ENCODE results near the gene FRMD4B.
A peak's percentile ranks its signal among the peaks of the same experiment; 100 is the strongest.
"Not testable (repeated sequence)": the region's sequence is repeated elsewhere in the genome, so short reads cannot be mapped to it uniquely, and the experiment has no call there.

FRMD4B gene

DNA sequence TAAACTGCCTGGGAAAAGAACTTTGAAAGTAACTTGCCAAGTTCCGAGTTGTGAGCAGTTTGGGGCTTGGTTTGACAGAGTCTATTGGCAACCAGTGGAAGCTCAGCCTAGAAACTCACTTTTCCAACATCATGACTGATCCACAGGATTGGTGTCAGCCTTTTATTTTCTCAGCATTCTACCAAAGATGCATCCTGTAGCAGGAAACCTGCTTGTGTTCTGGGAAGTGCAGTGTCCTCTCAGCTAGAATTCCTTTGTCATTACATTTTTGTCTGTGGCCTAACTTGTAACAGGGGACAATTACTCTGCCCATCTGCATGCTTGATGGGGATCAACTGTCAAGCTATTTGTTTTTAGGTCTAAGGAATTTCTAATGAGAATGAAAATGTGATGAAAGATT is 146.8 kb downstream of the FRMD4B start:
- no peak for DNase-seq

DNA sequence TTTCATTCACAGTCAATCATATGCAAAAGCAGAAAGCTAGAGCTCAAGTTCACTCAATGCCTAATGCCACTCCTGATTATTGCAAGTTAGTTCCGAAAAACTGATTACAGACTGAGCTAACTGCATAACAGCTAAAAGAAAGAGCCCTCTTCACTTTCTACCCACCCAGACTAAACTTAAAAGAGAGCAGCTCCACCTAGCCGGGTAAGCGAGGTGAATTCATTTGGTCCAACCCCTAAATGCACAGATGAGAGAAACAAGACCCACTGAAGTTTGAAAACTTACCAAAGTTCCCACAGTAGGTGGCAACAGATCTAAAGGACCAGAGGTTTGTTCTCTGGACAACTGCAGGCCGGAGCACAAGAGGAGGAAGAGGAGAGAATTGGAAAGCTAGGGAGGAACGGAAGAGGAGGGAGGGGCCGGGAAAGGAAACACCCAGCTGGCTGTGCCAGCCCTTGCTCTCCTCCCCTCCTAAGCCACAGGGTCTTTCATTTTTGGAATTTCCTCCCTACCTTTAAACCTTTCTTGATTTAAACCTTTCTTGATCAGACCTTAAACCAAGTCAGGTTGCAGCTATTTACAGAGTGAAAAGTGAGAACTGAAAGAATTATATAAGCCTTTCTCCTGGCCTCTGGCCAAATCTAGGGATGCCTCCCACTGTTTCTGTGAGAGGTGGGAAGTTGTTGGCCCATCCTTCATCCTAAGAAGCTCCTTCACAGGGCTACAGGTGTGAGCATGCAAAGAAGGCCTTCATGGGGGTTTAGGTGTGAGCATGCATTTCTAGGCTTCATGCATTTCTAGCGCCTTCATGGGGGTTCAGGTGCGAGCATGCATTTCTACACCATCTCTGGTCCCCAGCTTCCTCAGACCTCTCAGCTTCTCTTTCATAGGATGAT is 148.8 kb downstream of the FRMD4B start:
- DNase-seq = no peak

DNA sequence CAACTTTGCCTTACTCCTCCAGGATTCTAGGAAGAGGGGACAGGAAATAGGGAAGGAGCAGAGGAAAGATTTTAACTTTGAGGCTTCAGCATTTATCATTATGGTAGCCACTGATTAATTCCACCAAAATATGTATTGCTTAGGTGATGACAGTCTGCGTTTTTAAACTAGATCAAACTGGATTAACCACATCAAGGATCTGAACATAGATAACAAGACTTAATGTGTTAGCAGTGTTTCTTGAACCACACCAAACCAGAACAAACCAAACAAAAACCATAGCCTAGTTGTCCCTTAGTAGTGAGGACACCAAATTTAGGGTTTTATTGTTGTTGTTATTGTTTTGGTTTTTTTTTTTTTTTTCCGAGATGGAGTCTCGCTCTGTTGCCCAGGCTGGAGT is 150.0 kb downstream of the FRMD4B start:
- DNase-seq = no peak

DNA sequence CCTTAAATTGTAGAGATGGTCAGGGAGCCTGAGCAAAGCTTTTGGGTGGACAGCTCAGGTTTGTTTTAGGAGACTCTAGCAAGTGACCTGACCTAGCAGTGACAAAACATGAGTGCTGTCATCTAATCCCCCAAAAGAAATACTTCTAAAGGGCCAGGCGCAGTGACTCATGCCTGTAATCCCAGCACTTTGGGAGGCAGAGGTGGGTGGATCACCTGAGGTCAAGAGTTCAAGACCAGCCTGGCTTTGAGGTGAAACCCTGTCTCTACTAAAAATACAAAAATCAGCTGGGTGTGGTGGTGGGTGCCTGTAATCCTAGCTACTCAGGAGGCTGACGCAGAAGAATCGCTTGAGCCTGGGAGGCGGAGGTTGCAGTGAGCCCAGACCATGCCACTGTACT is 150.7 kb downstream of the FRMD4B start:
- not testable (repeated sequence) for DNase-seq

DNA sequence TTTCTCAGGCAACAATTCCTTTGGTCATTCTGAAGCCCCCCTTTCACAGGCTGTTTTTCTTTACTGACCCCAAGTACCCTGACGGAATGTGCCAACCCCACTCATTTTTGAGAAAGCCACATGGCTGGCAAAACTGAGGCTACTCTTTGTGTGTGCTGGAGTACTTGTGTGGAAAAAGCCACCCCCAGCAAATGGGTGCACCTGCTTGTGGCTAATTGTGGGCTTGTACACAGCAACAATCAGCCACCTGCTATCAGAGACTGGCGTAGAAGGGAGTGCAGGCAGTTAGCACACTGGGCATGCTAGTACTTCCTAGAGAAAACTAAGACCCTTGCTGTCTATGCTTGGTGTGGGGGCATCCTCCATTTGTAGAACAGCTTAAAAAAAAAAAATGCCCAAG is 153.4 kb downstream of the FRMD4B start:
- no peak for DNase-seq

DNA sequence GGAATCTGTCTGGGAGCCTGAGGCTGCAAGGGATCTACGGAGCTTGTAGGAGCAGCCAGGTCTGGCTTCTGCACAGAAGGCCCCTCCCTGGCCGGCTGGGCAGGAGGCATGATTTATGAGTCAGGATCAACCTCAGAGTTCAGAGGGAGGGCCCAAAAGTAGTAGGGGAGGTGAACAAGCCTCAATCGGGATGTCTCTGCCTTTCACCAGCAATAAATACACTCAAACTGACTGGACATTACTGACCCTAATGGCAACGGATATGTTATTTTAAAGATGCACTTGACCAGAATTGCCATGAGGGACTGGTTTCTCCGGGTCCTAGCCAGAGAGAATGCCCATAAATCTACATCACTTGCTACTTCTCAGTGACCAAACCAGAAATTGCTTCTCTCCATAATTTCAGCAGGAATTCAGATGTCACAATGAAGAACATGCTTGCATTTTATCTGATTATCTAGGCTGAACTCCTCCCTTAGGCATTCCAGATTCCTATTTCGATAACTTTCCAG is 153.9 kb downstream of the FRMD4B start:
- no peak for DNase-seq

DNA sequence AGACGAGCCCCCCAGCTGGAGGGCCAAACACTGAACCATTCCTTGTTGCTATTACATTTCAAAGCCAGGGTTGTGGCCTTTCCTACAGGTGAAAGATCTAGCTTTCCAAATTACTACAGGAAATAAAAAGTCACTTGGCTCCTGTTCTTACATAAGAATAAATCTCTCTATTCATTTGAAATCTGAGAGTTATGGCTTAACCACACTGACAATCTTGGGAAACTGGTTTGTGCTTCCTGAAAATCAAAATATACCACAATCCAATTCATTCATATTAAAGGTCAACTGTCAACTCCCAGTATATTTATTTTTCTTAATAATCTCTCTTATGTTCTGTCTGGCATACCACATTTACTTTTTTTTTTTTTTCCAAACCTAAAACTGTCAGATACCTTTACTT is 159.8 kb downstream of the FRMD4B start:
- no peak for DNase-seq

DNA sequence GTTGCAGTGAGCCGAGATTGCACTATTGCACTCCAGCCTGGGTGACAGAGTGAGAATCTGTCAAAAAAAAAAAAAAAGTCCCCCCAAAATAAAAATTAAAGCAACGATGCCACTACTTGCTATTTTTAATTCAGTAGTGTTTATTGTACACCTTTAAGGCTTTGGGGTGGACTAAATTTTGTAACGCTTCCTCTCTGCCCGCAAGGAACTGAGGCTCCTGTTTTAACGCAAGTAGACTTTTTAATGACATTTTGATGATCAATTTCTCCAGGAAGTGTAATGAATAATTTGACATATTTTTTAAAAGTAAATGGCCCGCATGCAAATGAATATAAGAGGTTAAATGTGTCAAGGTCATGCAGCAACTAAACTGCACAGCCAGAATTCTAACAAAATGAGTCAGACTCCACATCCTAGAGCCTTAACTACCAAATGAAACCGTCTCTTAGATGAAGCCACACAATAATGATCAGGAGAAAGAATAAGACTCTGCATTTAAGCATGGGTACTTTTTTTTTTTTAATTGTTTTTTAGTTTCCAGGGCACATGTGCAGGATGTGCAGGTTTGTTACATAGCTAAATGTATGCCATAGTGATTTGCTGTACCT is 166.7 kb downstream of the FRMD4B start:
- no peak for DNase-seq

DNA sequence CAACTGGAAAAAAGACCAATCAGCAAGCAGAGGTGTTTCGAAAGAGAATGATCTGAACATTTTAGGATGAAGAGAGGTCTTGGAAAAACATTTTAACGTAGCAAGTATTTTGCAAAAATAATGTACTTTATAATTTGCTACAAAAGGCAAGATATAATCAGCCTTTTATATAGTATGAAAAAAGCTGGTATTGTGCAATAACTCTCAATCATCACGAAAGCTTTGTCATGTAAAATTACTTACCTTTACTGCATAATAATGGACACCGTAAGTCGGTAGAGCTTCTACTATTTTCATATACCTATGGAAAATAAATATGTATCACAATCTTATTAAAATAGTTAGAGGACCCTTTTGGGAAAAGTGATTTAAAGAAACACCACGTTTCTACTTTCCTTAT is 167.8 kb downstream of the FRMD4B start:
- no peak for DNase-seq

DNA sequence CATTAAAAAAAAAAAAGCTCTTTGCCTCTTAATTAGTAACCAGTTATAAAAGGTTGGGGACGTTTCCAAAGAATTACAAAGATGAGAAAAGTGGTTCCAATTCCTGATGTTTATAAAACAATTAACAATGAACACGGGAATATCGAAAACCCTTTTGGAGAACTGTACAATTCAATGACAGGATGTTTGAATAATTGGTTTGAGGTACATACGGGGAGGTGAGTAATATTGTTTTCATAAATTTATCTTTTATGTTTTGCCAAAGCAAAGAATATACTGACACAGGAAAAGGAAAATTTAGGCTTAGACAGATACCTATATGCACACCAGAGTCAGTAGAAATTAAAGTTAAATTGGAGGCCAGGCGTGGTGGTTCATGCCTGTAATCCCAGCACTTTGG is 168.9 kb downstream of the FRMD4B start:
- no peak for DNase-seq

DNA sequence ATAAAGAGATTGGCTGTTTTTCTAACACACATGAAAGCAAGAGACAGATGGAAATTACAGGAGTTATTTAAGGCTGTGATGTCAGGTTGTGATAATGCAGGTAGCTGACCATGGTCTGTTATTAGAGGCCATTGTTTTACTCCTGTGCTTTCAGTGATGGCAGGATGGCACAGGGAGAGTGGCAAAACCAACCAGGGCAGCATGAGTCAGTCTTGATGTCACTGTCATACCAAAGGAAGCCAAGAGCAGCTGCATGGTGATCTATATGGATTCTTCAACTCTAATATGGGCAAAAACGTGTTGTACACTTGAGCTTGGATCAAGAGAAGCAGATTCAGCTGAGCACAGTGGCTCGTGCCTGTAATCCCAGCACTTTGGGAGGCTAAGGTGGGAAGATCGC is 171.6 kb downstream of the FRMD4B start:
- DNase-seq = no peak

DNA sequence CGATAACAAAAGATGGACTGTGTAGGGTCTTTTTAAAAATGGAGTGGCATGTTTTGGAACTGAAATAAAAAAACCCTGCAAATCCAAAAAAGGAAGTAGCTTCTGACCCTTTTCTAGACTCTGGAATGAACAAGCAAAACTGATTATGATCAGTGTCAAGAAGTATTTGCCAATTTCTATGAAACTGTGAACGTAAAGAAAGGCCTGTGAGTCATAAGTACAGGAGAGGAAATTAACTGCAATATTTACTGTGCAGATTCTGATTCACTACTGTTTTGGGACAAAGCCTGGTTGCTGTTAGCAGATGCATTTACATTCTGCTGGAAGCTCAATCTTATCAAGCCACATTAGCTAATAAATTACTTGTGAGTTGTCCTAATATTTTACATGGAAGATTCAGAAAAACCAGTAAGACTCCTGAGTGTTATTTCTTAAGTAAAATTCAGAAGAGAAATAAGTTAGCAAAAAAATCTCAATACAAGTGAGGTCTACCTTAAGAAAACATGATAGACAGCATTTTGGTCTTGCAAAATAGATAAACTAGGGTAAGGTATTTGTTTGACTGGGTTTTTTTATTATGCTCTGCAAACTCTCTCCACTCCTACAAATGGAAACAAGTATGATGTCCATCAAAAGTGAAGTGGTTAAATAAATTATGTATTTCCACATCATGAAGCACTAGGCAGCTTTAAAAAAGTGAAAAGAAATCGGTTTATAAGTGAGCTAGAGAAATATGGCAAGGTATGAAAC is 173.3 kb downstream of the FRMD4B start:
- no peak for DNase-seq

DNA sequence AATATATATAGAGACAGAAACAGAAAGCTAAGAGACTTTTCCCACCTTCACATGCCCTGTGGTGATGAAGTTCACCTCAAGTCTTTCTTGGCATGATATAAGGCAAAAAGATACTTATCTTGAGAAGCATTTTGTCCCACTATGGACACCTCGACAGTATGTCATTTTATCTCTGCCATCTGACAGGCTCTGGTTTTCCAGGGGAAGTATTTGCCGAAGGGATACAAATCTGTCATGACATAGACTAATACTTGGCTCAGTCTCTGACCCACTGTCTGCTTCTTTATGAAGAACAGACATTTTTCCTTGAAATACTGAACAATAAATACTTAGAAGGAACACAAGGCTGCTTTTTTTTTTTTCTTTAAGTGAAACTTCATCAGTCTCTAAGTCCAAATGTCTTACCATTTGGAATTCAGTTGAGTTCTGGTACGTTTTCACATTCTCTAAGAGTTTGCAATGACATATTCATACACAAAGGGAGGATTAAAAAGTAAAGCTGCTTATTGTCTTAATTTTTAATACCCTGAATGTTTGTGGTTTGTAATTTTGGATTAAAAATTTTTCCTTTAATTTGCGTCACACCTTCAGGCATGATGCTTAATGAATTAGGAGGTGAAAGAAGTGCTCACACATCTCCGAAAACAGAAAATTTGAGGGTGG is 175.7 kb downstream of the FRMD4B start:
- no peak for DNase-seq

DNA sequence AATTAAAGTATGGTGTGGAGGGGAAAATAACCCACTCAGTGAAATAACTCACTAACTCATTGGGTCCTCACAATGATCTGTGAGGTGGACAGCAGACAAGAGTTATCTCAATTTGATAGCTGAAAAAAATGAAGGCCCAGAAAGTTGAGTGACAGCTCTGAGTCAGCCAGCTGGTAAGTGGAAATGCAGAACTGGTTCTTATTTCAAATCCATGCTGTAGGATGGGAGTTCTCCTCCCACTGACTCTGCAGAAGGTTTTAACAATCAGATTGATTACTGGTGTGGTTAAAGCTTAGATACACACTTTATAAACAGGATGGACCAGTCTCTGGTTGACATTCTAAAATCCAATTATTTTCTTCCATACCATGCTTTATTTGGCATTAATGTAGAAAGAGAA is 176.5 kb downstream of the FRMD4B start:
- no peak for DNase-seq

DNA sequence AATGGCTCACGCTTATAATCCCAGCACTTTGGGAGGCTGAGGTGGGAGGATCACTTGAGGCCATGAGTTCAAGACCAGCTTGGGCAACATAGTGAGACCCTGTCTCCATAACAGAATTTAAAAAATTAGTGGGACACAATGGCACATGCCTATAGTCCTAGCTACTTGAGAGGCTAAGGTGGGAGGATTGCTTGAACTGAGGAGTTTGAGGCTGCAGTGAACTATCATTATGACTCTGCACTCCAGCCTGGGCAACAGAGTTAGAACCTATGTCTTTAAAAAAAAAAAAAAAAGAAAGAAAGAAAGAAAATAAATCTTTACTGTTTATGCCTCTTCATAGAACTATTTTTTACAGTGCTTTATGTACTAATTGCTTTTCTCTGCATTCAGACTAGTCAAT is 178.9 kb downstream of the FRMD4B start:
- no peak for DNase-seq

DNA sequence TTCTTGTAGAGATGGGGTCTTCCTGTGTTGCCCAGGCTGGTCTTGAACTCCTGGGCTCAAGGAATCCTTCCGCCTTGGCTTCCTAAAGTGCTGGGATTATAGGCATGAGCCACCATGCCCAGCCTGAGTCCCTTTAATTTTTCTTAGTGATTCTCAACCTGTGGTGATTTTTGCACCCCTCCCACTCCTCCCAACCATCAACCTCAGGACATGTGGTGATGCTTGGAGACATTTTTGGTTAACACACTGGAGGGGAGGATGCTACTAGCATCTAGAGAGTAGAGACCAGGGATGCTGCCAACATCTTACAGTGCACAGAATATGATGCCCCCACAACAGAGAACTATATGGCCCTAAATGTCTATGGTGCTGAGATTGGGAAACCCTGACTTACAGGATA is 180.5 kb downstream of the FRMD4B start:
- DNase-seq = no peak

DNA sequence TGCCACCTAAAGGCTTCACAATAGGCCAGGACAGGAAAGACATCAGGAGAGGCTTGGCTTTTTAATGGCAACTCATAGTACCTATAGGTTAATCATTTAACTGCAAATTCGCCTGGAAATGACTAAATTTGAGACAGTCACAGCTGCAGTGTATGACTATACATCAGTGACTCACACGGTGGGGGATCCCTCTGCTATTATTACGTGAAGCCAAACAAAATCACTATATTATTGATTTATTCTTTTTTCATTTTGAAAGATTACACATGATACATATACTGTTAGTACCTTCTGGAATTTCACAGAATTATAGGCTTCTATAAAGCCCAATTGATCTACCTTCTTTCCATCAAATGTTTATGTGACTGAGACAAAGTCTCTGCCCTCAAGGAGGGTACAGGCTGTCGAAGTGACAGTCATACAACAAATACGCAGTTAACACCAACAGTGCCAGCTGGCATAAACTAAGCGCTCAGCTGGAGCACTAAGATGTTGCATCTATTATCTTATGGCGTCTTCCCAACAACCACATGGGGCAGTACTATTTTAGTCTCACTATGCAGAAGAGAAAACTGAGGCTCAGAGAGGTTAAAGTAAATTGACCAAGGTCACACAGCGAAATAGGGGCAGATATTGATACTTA is 181.5 kb downstream of the FRMD4B start:
- no peak for DNase-seq

DNA sequence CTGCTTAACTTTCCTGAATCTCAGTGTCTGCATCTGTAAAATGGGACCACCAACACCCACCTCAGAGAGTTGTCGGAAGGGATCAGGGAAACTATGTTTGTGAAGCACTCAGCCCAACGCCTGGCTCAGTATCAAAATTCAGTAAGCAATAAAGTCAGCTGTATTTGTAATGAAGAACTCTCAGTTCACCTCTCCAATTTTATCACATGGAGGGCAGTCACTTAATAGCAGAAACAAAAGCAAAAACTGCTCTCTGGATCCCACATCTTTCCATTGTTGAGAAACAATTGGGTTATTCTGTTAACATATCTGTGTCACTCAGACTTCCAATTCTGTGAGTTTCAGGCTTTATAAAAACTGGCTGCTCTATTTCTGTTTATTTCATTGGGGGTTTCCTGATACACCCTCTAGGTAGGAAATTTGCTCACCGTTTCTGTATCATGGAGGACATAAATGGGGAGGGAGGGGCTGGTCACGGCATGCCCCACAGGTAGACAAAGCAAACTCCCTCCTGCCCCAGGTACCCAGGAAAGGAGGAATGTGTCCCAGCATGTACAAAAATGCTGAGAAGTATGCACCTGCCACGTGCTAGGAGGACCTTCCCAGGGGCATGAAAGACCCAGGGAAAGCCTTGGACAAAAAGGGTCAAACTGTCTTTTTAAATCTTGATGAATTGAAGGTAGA is 182.1 kb downstream of the FRMD4B start:
- DNase-seq = no peak

DNA sequence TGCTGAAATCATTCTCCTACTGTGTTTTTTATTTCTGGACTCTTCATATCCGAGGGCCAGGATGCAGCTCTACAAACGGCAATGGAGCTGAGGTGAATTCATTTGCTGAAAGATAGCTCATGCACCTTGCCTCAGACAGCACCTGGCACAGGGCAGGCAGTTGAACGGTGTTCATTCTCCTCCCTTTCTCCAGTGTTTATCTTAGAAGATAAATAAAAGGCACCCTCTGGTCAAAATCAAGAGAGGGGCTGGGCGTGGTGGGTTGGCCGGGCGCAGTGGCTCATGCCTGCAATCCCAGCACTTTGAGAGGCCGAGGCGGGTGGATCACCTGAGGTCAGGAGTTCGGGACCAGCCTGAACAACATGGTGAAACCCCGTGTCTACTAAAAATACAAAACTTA is 184.2 kb downstream of the FRMD4B start:
- no peak for DNase-seq

DNA sequence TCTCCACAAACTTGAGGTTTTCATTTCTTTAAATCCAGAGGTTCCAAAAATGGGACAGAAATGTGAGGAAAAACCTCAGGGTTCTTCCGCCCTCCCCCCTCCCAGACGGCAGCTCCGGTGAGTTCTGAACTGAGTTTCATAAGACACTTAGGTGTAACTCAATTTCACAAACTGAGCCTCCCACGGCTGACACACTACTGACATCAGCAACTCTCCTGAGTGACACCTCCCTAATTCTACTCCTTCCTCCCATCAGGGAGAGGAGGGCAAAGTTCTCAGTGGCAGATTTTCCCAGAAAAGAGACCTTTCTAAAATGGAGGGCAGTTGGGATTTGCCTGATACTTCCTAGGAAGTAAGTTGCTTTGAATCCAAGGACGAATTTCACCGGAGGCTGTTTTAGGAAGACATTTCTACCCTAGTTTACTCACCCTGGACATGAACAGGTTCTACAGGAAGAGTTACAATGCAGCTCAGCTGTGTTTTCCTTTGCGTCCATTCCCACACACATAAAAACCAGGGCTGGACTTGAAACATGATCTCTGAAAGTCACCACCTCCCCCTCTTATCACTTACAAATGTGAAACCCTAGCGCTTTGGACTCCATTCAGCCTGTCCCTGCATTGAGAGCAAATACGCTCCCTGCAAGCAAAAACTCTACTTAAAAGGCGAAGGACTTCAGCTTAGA is 185.4 kb downstream of the FRMD4B start:
- DNase-seq = peak; percentile 71

DNA sequence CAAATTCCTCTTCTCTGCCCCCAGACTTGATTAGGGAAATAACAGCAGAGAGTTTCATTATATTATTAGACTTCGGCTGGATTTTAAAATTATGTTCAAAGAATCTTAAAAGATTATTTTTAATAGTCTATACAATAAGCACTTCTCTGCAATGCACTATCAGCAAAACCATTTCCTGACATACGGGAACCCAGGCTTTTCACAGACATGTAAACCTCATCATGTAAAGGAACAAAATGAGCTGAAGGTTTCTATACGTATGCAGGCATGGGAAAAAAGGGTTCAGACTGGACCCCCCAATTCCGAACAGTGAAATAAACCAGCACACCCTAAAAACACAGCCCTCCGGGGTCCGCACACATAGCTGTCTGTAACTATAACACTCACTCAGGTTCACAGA is 185.9 kb downstream of the FRMD4B start:
- no peak for DNase-seq

All from activated CD8-positive, alpha-beta memory T cell treated with anti-CD3 and anti-CD28 coated beads for 24 hours (primary cell).